Measurements from ENCODE around the gene SNAPC5.

SNAPC5 gene

DNA sequence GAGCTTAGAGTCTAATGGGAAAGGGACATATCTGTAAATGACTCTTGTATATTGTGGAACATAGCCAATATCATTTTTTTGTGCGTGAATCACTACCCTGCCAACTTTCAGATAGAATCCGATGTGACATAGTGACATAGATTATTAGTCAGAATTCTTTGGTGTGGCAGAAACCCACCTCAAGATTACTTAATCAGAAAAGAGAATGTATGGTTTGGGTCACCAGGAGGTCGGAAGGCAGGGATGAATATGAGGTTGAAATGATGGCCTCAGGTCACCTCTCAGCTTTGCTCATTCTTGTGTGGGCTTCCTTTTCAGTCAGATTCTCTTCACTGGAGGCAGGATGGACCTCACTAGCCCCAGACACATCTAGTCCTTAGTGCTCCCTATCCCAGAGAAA is 41.4 kb downstream of the SNAPC5 start:
- no peak for DNase-seq (ENCODE audit: low read depth)

GRCh38 chr15:66454143-66454542 is 43.4 kb downstream of the SNAPC5 start:
- no peak for DNase-seq (ENCODE audit: low read depth)

DNA sequence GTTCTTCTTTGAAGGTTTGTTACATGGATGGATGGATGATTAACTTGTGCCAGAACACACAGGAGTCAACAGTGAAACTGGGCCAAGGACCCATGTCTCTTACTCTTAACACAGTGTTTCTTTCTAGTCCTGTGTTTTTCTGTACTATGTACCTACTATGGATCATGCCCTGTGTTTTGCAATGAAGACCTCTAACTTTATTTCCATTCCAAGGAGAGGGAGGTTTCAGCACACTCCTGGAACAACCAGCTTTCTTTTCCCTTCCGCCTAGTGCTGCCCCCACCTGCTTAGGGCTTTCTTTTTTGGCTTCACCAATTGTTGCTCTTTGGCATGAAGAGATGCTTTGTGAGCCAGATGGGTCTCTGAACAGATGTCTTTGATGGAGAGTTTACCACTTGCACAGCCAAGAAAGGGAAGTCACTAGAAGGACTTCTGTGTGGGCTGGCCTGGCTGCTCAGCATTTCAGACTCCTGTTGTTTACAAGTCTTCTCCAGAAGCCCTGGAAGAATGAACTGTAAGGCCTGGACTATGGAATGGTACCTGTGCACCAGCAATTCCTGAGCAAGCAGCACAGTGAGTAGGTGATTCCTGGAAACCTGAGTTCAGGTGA is 44.5 kb downstream of the SNAPC5 start:
- DNase-seq (ENCODE audit: low read depth) = no peak

- DNase-seq (ENCODE audit: low read depth) = no peak
Observed at GRCh38 chr15:66452420-66452819, 45.1 kb downstream of the SNAPC5 start.
